Urinary bladder (tissue), 4 donors: ENCODE measurements around the gene ZNF662. TPM values are rescaled to one million over a fixed set of nuclear protein-coding genes. Genes with fewer than 3 reads are reported as not detected.

Experiments used
- DNase-seq: peaks from one replicate; pipeline ENCODE4 v3.0.0-alpha.2; 2015; ENCODE audit errors: extremely low spot score
- H3K27ac ChIP-seq: one replicate; pipeline ENCODE4 v1.5.1; 2013; ENCODE audit warnings: low read depth, mild to moderate bottlenecking, moderate library complexity
- H3K36me3 ChIP-seq: one replicate; pipeline ENCODE4 v1.6.1; 2013; ENCODE audit warnings: mild to moderate bottlenecking, moderate library complexity; ENCODE audit not compliant: insufficient read depth
- H3K4me1 ChIP-seq: one replicate; pipeline ENCODE4 v1.6.1; 2013; ENCODE audit warnings: mild to moderate bottlenecking, moderate library complexity; ENCODE audit not compliant: insufficient read depth
- H3K4me3 ChIP-seq: one replicate; pipeline ENCODE4 v1.5.1; 2013; ENCODE audit warnings: low read depth, low read length
- WGBS: extraction: QIAGEN DNeasy Blood & Tissue Kit; methylation state at CpG from one replicate; pipeline ENCODE4 v1.1.7; 2013; 5-methylcytosine and 5-hydroxymethylcytosine counted together
- polyA plus RNA-seq: library from polyadenylated mRNA; stranded (reverse); fragments of 200-250 nt; gene quantifications from one replicate; pipeline ENCODE4 v1.2.3, GENCODE V29; 2013
- total RNA-seq: library from RNA; depleted of rRNA; stranded (reverse); fragments of >200 nt; gene quantifications from one replicate; pipeline ENCODE4 v1.2.3, GENCODE V29; 2014
- donor health status: healthy with polysubstance abuse.
- donor health status: healthy.

Gene ZNF662
- total and polyA plus RNA-seq, 2 donors: 5.1 to 22.5 TPM

- no peak for DNase-seq
- Histone ChIP-seq H3K36me3 (no peaks in the 10 kb centered on the region), H3K27ac (no peak overlapping the region), H3K4me1 (no peaks in the 10 kb centered on the region), H3K4me3 (no peak overlapping the region)
Measured at GRCh38 chr3:42898896-42899675, 6.9 kb upstream of the ZNF662 start.

DNA sequence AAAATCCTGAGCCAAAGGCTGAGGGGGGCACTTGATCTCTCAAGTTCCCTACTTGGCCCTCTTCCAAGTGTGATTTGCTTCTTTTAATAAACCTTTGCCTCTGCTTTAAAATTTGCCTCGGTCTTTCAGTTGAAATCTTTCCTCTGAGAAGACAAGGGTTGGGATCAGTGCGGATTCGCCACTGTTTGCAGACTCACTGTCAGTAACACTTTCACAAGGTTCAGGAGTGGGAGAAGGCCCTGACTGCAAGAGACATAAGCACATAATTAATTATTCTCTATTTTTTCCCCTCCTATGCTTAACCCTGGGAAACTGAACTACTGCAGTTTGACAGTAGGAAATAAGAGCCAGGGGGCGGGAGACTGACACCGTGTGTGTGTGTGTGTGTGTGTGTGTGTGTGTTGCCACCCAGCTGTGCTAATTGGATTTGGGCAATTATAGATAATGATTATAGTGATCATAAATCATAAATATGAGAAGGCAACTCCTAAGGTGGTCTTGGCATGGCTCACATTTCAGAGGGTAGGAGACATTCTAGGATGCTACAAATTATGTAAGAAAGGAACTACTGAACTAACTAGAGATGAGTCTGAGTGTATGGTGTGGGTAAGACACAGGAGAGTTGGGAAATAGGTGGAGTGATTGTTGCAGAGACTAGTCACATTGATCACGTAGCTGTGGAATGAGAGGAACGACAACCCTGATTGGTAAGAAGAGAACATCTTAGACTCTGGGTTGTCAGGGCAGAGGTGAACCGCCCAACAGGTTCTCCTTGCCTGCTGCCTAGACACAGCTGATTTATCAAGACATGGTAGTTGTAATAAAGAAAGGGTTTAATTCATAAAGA is 5.5 kb upstream of the ZNF662 start:
- 67% methylated on average over 8 of the region's 8 CpGs for WGBS
- Histone ChIP-seq H3K4me3 (no peak overlapping the region), H3K4me1 (no peaks in the 10 kb centered on the region), H3K27ac (no peak overlapping the region), H3K36me3 (no peaks in the 10 kb centered on the region)
- DNase-seq: no peak

GRCh38 chr3:42901073-42901415 is 4.9 kb upstream of the ZNF662 start:
- Histone ChIP-seq H3K27ac (no peak overlapping the region), H3K4me3 (no peak overlapping the region), H3K4me1 (no peaks in the 10 kb centered on the region), H3K36me3 (no peaks in the 10 kb centered on the region)
- WGBS: 55% methylated on average over 3 of the region's 3 CpGs
- DNase-seq: no peak

DNA sequence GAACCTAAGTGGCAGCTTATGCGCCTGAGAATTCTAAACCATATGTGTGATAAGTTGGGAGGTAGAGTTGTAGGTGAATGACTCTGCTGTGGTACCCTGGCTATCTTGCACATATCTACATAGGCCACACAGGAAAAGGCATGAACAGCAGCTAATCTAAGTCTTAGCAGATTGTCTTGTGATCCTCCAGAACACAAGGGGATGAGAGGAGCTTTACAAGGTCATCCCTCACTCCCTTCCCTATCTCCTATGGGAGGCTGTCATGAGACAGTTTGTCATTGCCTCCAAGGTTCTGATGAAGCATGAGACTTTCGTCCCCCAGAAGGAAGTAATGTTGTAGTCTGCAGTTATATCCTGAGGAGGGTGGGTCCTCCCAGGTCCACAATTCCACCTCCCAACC is 3.7 kb upstream of the ZNF662 start:
- H3K27ac ChIP-seq: no peak overlapping the region
- WGBS: 85% methylated on average over 2 of the region's 2 CpGs
- H3K4me1 ChIP-seq: no peaks in the 10 kb centered on the region
- no peak overlapping the region for H3K4me3 ChIP-seq
- no peaks in the 10 kb centered on the region for H3K36me3 ChIP-seq
- no peak for DNase-seq

DNA sequence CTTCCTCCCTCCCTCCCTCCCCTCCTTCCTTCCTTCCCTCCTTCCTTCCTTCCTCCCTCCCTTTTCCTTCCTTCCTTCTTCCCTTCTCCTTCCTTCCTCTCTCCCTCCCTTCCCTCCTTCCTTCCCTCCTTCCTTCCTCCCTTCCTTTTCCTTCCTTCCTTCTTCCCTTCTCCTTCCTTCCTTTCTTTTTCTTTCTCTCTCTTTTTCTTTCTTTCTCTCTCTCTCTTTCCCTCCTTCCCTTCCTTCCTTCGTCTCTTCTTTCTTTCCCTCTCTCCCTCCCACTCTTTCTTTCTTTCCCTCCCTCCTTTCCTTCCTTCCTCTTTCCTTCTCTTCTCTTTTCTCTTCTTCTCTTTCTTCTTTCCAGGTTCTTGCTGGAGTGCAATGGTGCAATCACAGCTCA is 1.9 kb upstream of the ZNF662 start:
- no peaks in the 10 kb centered on the region for H3K36me3 ChIP-seq
- no peak for DNase-seq
- H3K4me3 ChIP-seq: no peak overlapping the region
- whole genome bisulfite sequencing: 93% methylated on average over 1 of the region's 1 CpG
- H3K4me1 ChIP-seq: no peaks in the 10 kb centered on the region
- H3K27ac ChIP-seq: no peak overlapping the region

- WGBS: 9% methylated on average over 12 of the region's 12 CpGs
- H3K36me3 ChIP-seq: no peaks in the 10 kb centered on the region
- peak overlapping the region; percentile 66 for H3K4me3 ChIP-seq
- no peak overlapping the region for H3K27ac ChIP-seq
- no peaks in the 10 kb centered on the region for H3K4me1 ChIP-seq
- DNase-seq: no peak
Measured at GRCh38 chr3:42905740-42906069, 237 bp upstream of the ZNF662 start.

GRCh38 chr3:42906848-42907183 is 874 bp downstream of the ZNF662 start:
- H3K36me3 ChIP-seq: peaks cover 7% of the 10 kb centered on the region
- H3K4me3 ChIP-seq: peak overlapping the region; percentile 66
- no peak overlapping the region for H3K27ac ChIP-seq
- DNase-seq: no peak
- H3K4me1 ChIP-seq: no peaks in the 10 kb centered on the region
- WGBS: 52% methylated on average over 4 of the region's 4 CpGs

- H3K4me1 ChIP-seq: no peaks in the 10 kb centered on the region
- WGBS: 93% methylated on average over 7 of the region's 7 CpGs
- H3K36me3 ChIP-seq: peaks cover 8% of the 10 kb centered on the region
- no peak overlapping the region for H3K4me3 ChIP-seq
- no peak overlapping the region for H3K27ac ChIP-seq
- no peak for DNase-seq
Measured at GRCh38 chr3:42908675-42909074, 2.7 kb downstream of the ZNF662 start.

DNA sequence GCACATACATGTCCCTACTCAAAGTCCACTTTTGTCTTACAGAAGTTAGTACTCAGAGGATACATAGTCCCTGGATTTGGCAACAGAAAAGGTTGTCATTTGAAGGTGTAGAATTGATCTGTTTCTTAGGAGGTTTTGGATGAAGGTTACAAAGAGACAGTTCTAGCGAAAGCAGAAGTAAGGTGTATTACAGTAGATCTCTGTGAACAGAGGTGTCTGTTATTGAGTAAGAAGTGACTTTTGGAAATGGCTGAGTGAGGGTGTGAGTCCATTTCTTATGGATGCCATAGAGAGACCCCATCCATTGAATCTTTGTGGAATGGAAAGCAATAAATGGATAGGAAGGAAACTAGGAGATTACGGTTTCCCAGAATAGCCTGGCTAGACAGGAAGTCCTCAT is 5.6 kb downstream of the ZNF662 start:
- peaks cover 16% of the 10 kb centered on the region for H3K36me3 ChIP-seq
- no peaks in the 10 kb centered on the region for H3K4me1 ChIP-seq
- 95% methylated on average over 2 of the region's 2 CpGs for WGBS
- no peak overlapping the region for H3K27ac ChIP-seq
- no peak for DNase-seq
- H3K4me3 ChIP-seq: no peak overlapping the region

- Histone ChIP-seq H3K4me3 (no peak overlapping the region), H3K36me3 (peaks cover 16% of the 10 kb centered on the region), H3K4me1 (no peaks in the 10 kb centered on the region), H3K27ac (no peak overlapping the region)
- no peak for DNase-seq
- 98% methylated on average over 8 of the region's 8 CpGs for WGBS
Measured at GRCh38 chr3:42914771-42915515, 9.0 kb downstream of the ZNF662 start.

DNA sequence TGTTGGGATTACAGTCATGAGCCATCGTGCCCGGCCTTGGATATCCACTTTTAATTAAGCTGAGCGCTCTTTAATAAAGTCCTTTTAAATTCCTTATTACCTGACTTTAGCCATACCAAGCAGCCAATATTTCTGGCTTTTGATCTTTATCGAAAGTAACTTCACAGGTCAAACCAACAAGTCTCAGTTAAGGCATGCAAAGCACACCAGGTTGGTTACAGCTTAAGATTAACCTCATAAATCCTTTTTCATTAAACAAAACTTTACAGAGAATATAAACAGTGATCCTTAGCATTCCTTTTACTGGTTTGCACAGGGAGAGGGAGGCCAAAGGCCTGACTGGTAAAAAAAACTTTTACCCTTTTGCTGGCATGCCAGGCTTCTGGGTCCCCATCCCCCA is 17.7 kb downstream of the ZNF662 start:
- 44% methylated on average over 4 of the region's 4 CpGs for WGBS
- Histone ChIP-seq H3K4me1 (no peaks in the 10 kb centered on the region), H3K4me3 (no peak overlapping the region), H3K36me3 (no peaks in the 10 kb centered on the region), H3K27ac (no peak overlapping the region)
- no peak for DNase-seq

DNA sequence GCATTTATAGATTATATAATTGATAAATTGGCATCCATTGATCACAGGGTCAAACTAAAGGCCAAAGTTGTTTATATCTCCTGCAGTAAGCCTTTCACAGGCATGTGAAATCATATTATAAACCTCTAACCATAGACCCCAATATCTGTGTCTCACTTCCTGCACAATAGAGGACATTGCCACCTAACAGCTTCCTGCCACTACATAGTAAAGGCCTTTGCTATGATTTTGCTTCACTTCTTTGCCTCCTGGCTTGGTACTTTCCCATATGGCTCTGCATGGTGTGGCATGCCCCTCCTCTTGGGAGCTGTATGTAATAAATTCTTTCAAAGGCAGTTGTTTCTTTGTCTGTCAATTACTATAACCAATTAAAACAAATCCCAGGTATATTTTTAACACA is 20.4 kb downstream of the ZNF662 start:
- no peak for DNase-seq
- no peaks in the 10 kb centered on the region for H3K36me3 ChIP-seq
- no peak overlapping the region for H3K4me3 ChIP-seq
- H3K4me1 ChIP-seq: no peaks in the 10 kb centered on the region
- H3K27ac ChIP-seq: no peak overlapping the region

GRCh38 chr3:42934111-42934510 is 28.2 kb downstream of the ZNF662 start:
- Histone ChIP-seq H3K4me1 (no peaks in the 10 kb centered on the region), H3K36me3 (no peaks in the 10 kb centered on the region), H3K4me3 (no peak overlapping the region), H3K27ac (no peak overlapping the region)
- no peak for DNase-seq
- WGBS: 88% methylated on average over 5 of the region's 5 CpGs

DNA sequence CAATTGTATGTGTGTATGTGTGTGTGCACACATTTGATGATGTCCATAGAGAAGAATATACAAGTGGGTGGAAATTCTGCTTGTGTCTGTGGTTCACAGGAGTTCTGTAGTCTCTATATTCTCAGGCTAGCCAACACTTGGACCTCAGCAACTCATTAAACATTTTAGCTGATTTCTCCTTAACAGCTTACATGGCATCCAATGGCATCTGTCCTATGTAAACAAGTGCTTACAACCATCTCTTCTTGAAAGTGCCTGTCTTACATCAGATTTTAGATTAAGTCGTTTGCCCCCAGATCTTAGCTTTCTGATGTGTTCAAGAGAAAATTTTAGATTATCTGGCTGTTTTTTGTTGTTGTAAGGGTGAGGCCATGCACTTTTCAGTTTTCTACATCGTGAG is 29.0 kb downstream of the ZNF662 start:
- no peak overlapping the region for H3K27ac ChIP-seq
- no peak overlapping the region for H3K4me3 ChIP-seq
- no peak for DNase-seq
- WGBS: 53% methylated on average over 2 of the region's 2 CpGs
- H3K36me3 ChIP-seq: no peaks in the 10 kb centered on the region
- H3K4me1 ChIP-seq: no peaks in the 10 kb centered on the region
